ENCODE measurements around the gene RPL5. TPM values are rescaled to one million over a fixed set of nuclear protein-coding genes. Genes with fewer than 3 reads are reported as not detected.

RPL5 gene
- total and polyA plus RNA-seq, 2 donors (not counting 1 experiment from before 2014, with no cell fraction given), result 1,198 to 2,145 TPM

DNA sequence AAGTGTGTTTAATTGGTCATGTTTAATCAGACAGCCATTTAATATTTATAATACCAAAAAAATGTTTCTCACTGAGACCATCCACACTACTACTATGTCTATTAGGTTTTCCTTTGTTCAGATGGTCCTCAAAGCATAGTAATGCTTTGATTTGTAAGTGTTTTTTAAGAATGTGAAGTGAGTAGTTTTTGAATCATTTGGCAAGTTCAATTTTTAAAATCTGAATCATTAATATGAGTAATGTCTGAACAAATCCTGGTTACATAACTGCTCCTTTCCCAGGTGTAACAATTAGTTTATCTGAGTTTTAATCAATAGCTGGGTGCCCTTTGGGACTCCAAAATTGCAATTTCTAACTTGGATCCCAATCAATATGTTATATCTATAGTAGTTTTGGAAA lies 23.5 kb upstream of the RPL5 start:
- Histone ChIP-seq H3K36me3 (ENCODE audit: control insufficient read depth, insufficient read depth, low read length) (no peaks in the 10 kb centered on the region), H3K9me3 (ENCODE audit: control insufficient read depth, insufficient read depth, low read depth, low read length) (no peaks in the 10 kb centered on the region), H4K20me1 (ENCODE audit: control insufficient read depth, extremely low read depth, insufficient read depth, low read length) (no peaks in the 10 kb centered on the region), H3K9ac (ENCODE audit: insufficient read depth, low read length) (no peak overlapping the region), H3K4me2 (ENCODE audit: extremely low read depth, insufficient read depth, low read length) (no peak overlapping the region), H3K79me2 (ENCODE audit: control insufficient read depth, insufficient read depth, low read length) (no peaks in the 10 kb centered on the region), H3K27ac (ENCODE audit: insufficient read depth, low read length) (no peak overlapping the region), H3K27me3 (ENCODE audit: control insufficient read depth, insufficient read depth, low read length) (no peaks in the 10 kb centered on the region), H2AFZ (ENCODE audit: low read length) (no peak overlapping the region), H3K4me1 (ENCODE audit: control insufficient read depth, extremely low read depth, insufficient read depth, low read length) (no peaks in the 10 kb centered on the region), H3K4me3 (replicated peaks in 1 of 4; ENCODE audit: control extremely low read depth in 1 of 4, insufficient read depth in 1 of 4, low read depth in 3 of 4, low read length in 4 of 4) (no peak overlapping the region)
- DNase-seq (ENCODE audit: low read depth in 2 of 2), result peak in 1 of 2 donors; percentile 61
- no peak for TF ChIP-seq EZH2 (IDR thresholded peaks at IDR 0.05; ENCODE audit: low read length, missing control alignments)
- TF ChIP-seq, protein P1, sequence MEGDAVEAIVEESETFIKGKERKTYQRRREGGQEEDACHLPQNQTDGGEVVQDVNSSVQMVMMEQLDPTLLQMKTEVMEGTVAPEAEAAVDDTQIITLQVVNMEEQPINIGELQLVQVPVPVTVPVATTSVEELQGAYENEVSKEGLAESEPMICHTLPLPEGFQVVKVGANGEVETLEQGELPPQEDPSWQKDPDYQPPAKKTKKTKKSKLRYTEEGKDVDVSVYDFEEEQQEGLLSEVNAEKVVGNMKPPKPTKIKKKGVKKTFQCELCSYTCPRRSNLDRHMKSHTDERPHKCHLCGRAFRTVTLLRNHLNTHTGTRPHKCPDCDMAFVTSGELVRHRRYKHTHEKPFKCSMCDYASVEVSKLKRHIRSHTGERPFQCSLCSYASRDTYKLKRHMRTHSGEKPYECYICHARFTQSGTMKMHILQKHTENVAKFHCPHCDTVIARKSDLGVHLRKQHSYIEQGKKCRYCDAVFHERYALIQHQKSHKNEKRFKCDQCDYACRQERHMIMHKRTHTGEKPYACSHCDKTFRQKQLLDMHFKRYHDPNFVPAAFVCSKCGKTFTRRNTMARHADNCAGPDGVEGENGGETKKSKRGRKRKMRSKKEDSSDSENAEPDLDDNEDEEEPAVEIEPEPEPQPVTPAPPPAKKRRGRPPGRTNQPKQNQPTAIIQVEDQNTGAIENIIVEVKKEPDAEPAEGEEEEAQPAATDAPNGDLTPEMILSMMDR (conservative IDR thresholded peaks at IDR 0.05 in 1 of 2, IDR thresholded peaks at IDR 0.05 in 1 of 2; ENCODE audit: low read depth in 1 of 2, low read length in 2 of 2), result no peak

DNA sequence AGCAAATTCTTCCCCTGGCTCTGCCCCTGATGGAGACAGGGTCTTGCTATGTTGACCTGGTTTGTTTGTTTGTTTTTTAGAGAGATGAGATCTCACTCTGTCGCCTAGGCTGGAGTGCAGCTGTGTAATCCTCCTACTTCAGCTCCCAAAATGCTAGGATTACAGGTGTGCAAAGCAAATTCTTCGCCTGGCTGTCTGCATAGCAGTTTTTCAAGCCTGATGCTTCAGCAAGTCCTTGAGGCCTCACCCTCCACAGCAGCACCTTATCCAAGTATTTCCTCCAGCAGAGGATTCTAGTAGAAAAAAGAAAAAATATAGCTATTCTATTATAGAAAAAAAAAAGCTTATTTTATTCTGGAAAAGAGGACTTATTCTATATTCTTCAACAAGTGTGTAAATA lies 15.1 kb upstream of the RPL5 start:
- H3K79me2 ChIP-seq (ENCODE audit: control insufficient read depth, insufficient read depth, low read length), result no peaks in the 10 kb centered on the region
- no peak for DNase-seq (ENCODE audit: low read depth in 2 of 2)
- no peak overlapping the region for H3K9ac ChIP-seq (ENCODE audit: insufficient read depth, low read length)
- no peak overlapping the region for H3K4me3 ChIP-seq (replicated peaks in 1 of 4; ENCODE audit: control extremely low read depth in 1 of 4, insufficient read depth in 1 of 4, low read depth in 3 of 4, low read length in 4 of 4)
- H3K27ac ChIP-seq (ENCODE audit: insufficient read depth, low read length), result no peak overlapping the region
- no peak overlapping the region for H3K4me2 ChIP-seq (ENCODE audit: extremely low read depth, insufficient read depth, low read length)
- H3K9me3 ChIP-seq (ENCODE audit: control insufficient read depth, insufficient read depth, low read depth, low read length), result no peaks in the 10 kb centered on the region
- no peaks in the 10 kb centered on the region for H4K20me1 ChIP-seq (ENCODE audit: control insufficient read depth, extremely low read depth, insufficient read depth, low read length)
- no peaks in the 10 kb centered on the region for H3K27me3 ChIP-seq (ENCODE audit: control insufficient read depth, insufficient read depth, low read length)
- no peak overlapping the region for H2AFZ ChIP-seq (ENCODE audit: low read length)
- H3K4me1 ChIP-seq (ENCODE audit: control insufficient read depth, extremely low read depth, insufficient read depth, low read length), result no peaks in the 10 kb centered on the region
- TF ChIP-seq, protein P1 (conservative IDR thresholded peaks at IDR 0.05 in 1 of 2, IDR thresholded peaks at IDR 0.05 in 1 of 2; ENCODE audit: low read depth in 1 of 2, low read length in 2 of 2), result no peak
- no peak for TF ChIP-seq EZH2 (IDR thresholded peaks at IDR 0.05; ENCODE audit: low read length, missing control alignments)
- H3K36me3 ChIP-seq (ENCODE audit: control insufficient read depth, insufficient read depth, low read length), result no peaks in the 10 kb centered on the region

DNA sequence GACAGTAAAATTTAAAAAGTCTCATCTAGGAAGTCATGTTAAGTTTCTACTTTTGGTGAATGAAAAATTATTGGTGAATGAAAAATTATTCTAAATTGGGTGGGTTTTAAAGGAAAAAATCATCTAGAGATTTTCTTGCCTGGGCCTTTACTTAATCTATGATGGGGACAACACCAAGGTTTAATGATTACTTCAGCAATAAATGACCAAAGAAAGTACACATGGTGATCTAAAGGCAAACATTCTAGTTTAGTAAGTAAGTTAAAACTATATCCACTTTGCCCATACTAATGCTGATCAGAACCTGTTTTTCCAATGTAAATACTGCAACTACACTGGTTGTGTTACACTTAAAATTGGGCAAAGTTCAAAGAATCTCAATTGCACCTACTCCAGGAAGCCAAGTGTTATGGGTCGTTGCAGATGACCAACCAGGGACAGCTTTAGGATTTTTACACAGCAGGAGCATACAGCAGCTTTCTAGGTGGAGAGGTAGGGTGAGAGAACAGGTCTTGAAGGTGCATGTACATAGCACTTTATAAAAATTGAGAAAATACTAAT lies 14.6 kb upstream of the RPL5 start:
- no peak overlapping the region for H3K9ac ChIP-seq (ENCODE audit: insufficient read depth, low read length)
- TF ChIP-seq EZH2 (IDR thresholded peaks at IDR 0.05; ENCODE audit: low read length, missing control alignments), result no peak
- TF ChIP-seq, protein P1 (conservative IDR thresholded peaks at IDR 0.05 in 1 of 2, IDR thresholded peaks at IDR 0.05 in 1 of 2; ENCODE audit: low read depth in 1 of 2, low read length in 2 of 2), result no peak
- no peaks in the 10 kb centered on the region for H4K20me1 ChIP-seq (ENCODE audit: control insufficient read depth, extremely low read depth, insufficient read depth, low read length)
- H2AFZ ChIP-seq (ENCODE audit: low read length), result no peak overlapping the region
- no peak overlapping the region for H3K4me3 ChIP-seq (replicated peaks in 1 of 4; ENCODE audit: control extremely low read depth in 1 of 4, insufficient read depth in 1 of 4, low read depth in 3 of 4, low read length in 4 of 4)
- no peaks in the 10 kb centered on the region for H3K27me3 ChIP-seq (ENCODE audit: control insufficient read depth, insufficient read depth, low read length)
- H3K27ac ChIP-seq (ENCODE audit: insufficient read depth, low read length), result no peak overlapping the region
- no peaks in the 10 kb centered on the region for H3K4me1 ChIP-seq (ENCODE audit: control insufficient read depth, extremely low read depth, insufficient read depth, low read length)
- H3K79me2 ChIP-seq (ENCODE audit: control insufficient read depth, insufficient read depth, low read length), result no peaks in the 10 kb centered on the region
- H3K9me3 ChIP-seq (ENCODE audit: control insufficient read depth, insufficient read depth, low read depth, low read length), result no peaks in the 10 kb centered on the region
- DNase-seq (ENCODE audit: low read depth in 2 of 2), result no peak
- H3K4me2 ChIP-seq (ENCODE audit: extremely low read depth, insufficient read depth, low read length), result no peak overlapping the region
- no peaks in the 10 kb centered on the region for H3K36me3 ChIP-seq (ENCODE audit: control insufficient read depth, insufficient read depth, low read length)

Measured in fibroblast of lung (primary cell).